Osteoblast (primary cell): Measurements from ENCODE around the gene GALC. TPM values are rescaled to one million over a fixed set of nuclear protein-coding genes. Genes with fewer than 3 reads are reported as not detected.
A peak's percentile ranks its signal among the peaks of the same experiment; 100 is the strongest.

Experiments used
- DNase-seq: peaks from one replicate; pipeline ENCODE4 v3.0.0; 2011; ENCODE audit warnings: low spot score, mixed read lengths; ENCODE audit not compliant: insufficient read length; ENCODE audit errors: missing footprints
- H2AFZ ChIP-seq: 2 replicates; pipeline ENCODE4 v1.6.0; 2011; ENCODE audit warnings: mild to moderate bottlenecking, low read length
- H3K27ac ChIP-seq: 2 replicates; pipeline ENCODE4 v1.5.1; 2011; ENCODE audit warnings: mild to moderate bottlenecking, low read depth, low read length, moderate library complexity
- H3K27me3 ChIP-seq: 2 replicates; pipeline ENCODE4 v1.6.0; 2012; ENCODE audit warnings: mild to moderate bottlenecking, control low read depth, inconsistent platforms, low read length, moderate library complexity; ENCODE audit not compliant: insufficient read depth
- H3K36me3 ChIP-seq: 2 replicates; pipeline ENCODE4 v1.5.1; 2011; ENCODE audit warnings: mild to moderate bottlenecking, low read length, control low read depth, moderate library complexity; ENCODE audit not compliant: insufficient read depth
- H3K4me1 ChIP-seq: 2 replicates; pipeline ENCODE4 v1.5.1; 2011; ENCODE audit warnings: mild to moderate bottlenecking, low read length, control low read depth, moderate library complexity; ENCODE audit not compliant: insufficient read depth
- H3K4me2 ChIP-seq: 2 replicates; pipeline ENCODE4 v1.6.0; 2011; ENCODE audit warnings: mild to moderate bottlenecking, low read length; ENCODE audit not compliant: insufficient read depth
- H3K4me3 ChIP-seq: fragments of 200-600 bp; sonication (generic); 3 replicates; pipeline ENCODE4 v1.5.1; 2012; ENCODE audit warnings: mild to moderate bottlenecking, low read length, inconsistent platforms; ENCODE audit not compliant: insufficient read depth
- H3K79me2 ChIP-seq: 2 replicates; pipeline ENCODE4 v1.6.0; 2012; ENCODE audit warnings: mild to moderate bottlenecking, low read length, control low read depth, inconsistent platforms; ENCODE audit not compliant: insufficient read depth
- H3K9me3 ChIP-seq: 2 replicates; pipeline ENCODE4 v1.5.1; 2011; ENCODE audit warnings: low read depth, low read length, control low read depth
- H4K20me1 ChIP-seq: 2 replicates; pipeline ENCODE4 v1.6.0; 2012; ENCODE audit warnings: mild to moderate bottlenecking, low read length, control low read depth; ENCODE audit not compliant: insufficient read depth
- CTCF ChIP-seq: IDR thresholded peaks from 2 replicates; pipeline ENCODE4 v1.5.1; 2011; ENCODE audit warnings: mild to moderate bottlenecking, low read depth, low read length, moderate library complexity; ENCODE audit errors: extremely low read depth
- total RNA-seq: library from RNA; depleted of rRNA; stranded (reverse); fragments of >200 nt; gene quantifications from 2 replicates; pipeline ENCODE4 v1.2.3, GENCODE V29; 2012

Gene GALC
- total RNA-seq, 1 donor: 17.0 TPM

- Histone ChIP-seq H3K27ac (no peak overlapping the region), H3K4me3 (no peak overlapping the region), H4K20me1 (no peaks in the 10 kb centered on the region), H3K79me2 (no peaks in the 10 kb centered on the region), H3K9me3 (no peaks in the 10 kb centered on the region), H3K36me3 (no peaks in the 10 kb centered on the region), H2AFZ (no peak overlapping the region), H3K27me3 (no peaks in the 10 kb centered on the region), H3K4me1 (no peaks in the 10 kb centered on the region), H3K4me2 (no peak overlapping the region)
- no peak for DNase-seq
- TF ChIP-seq CTCF: no peak
Measured at GRCh38 chr14:88007608-88008007, 14.6 kb upstream of the GALC start.

DNA sequence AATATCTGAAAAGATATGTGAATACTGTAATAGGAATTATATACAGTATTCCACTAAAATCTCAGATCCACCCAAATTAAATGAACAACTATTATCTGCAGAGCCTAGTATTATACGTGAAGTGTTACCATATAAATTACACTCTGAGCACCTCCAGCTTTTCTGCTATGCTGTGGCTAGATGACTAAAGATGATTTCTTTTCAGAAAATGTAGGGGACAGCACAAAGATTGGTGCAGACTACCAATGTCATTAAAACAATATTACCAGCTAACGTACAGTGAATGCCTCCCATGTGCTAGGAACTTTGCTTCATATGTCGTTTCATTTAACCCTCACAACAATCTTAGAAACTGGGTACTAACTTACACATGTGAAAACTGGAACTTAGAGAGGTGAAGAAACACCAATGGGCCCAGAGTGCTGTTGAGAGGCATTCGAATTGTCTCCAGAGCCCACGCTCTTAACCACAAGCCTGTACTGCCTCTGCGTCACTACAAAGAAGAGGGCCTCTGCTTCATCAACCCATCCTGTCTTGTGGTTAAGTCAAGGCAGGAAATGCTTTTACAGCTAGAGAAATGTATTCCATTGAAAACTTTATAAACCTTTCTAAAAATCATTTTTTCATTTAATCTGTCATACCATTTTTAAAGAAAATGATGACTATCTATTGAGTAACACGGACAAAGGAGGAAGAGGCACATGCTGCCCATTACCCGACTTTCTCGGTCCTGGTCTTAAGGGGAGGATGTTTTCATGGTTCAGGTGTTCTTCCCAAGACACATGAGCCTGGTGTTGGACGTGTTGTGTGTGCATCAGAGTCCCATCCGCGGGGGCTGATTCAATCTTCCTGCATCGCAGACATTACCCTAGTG, 13.2 kb upstream of the GALC start:
- TF ChIP-seq CTCF: no peak
- Histone ChIP-seq H3K79me2 (no peaks in the 10 kb centered on the region), H3K36me3 (no peaks in the 10 kb centered on the region)

DNA sequence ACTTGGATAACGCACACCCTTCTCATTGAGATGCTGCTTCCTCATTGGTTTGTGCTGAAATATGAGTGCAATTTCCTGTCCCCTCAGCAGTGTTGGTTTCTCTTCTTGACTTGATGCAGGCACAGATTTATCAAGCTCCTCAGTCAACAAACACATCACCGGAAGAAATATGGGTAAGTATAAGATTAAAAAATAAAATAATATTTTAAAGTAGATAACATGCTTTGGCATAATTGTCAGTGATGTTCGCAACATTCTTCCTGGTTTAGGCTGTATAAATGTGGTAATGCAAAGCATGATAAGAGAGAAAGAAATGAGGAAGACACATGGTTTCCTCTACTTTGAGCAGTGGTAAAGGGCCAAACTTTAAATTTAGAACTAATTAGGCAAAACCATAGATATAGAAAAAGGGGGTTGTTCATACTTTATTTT, 12.1 kb upstream of the GALC start, which contains the start of gene GPR65:
Gene GPR65 (plus strand): TSS at position 86 of the 432 bp plus-strand sequence. CDS start 5,713 bp downstream, outside the sequence.
- H3K4me2 ChIP-seq: no peak within 1 kb of the TSS
- no peak for DNase-seq
- H2AFZ ChIP-seq: no peak within 1 kb of the TSS

More for the DNA sequence above, 13.2 kb upstream of the GALC start:
- no peak overlapping the region for H3K4me2 ChIP-seq
- no peak overlapping the region for H3K27ac ChIP-seq
- peak overlapping the region; percentile 3 for H2AFZ ChIP-seq
- no peak for DNase-seq
- H3K27me3 ChIP-seq: no peaks in the 10 kb centered on the region
- H3K9me3 ChIP-seq: no peaks in the 10 kb centered on the region
- no peak overlapping the region for H3K4me3 ChIP-seq
- no peaks in the 10 kb centered on the region for H3K4me1 ChIP-seq
- H4K20me1 ChIP-seq: no peaks in the 10 kb centered on the region

More for the DNA sequence above, 12.1 kb upstream of the GALC start, which contains the start of gene GPR65:
- Histone ChIP-seq H3K79me2 (no peaks in the 10 kb centered on the region), H3K4me3 (no peak within 1 kb of the TSS), H4K20me1 (no peaks in the 10 kb centered on the region), H3K9me3 (no peaks in the 10 kb centered on the region), H3K36me3 (no peaks in the 10 kb centered on the region), H3K27ac (no peak within 1 kb of the TSS), H3K27me3 (no peaks in the 10 kb centered on the region), H3K4me1 (no peaks in the 10 kb centered on the region)
- TF ChIP-seq CTCF: no peak
